SK-N-SH treated with all-trans-retinoic acid at 6 μM for 48 hours (cell line): ENCODE measurements around the gene DOCK11.

ENCODE experiments used
- ATAC-seq: fragments of 200-7000 bp; cut with Tn5 transposase; 3 replicates; pipeline ENCODE4 v1.9.1; 2020; ENCODE audit warnings: mild to moderate bottlenecking, moderate library complexity
- ARNTL ChIP-seq: fragments of 450-650 bp; formaldehyde crosslinking; IDR thresholded peaks from 2 replicates; pipeline ENCODE4 v1.5.0; 2020; ENCODE audit warnings: low read depth, mild to moderate bottlenecking, moderate library complexity, borderline replicate concordance
- BACH2 ChIP-seq: fragments of 250-450 bp; sonication (Bioruptor Pico); IDR thresholded peaks from 2 replicates; pipeline ENCODE4 v1.9.0; 2021; ENCODE audit warnings: mild to moderate bottlenecking, borderline replicate concordance
- CREB5 ChIP-seq: fragments of 250-450 bp; sonication (Bioruptor Pico); IDR thresholded peaks from 2 replicates; pipeline ENCODE4 v1.5.1; 2020; ENCODE audit warnings: low read depth, mild to moderate bottlenecking, moderate library complexity
- CSDC2 ChIP-seq: fragments of 250-450 bp; sonication (Bioruptor Pico); IDR thresholded peaks from 2 replicates; pipeline ENCODE4 v1.5.0; 2020; ENCODE audit warnings: mild to moderate bottlenecking, moderate library complexity
- ESRRG ChIP-seq: fragments of 250-450 bp; sonication (Bioruptor Pico); IDR thresholded peaks from 2 replicates; pipeline ENCODE4 v1.6.1; 2021; ENCODE audit warnings: mild to moderate bottlenecking
- ISL1 ChIP-seq: fragments of 250-450 bp; sonication (Bioruptor Pico); IDR thresholded peaks from 2 replicates; pipeline ENCODE4 v2.1.2; 2022; ENCODE audit warnings: mild to moderate bottlenecking, moderate library complexity
- OSR1 ChIP-seq: fragments of 250-450 bp; sonication (Bioruptor Pico); IDR thresholded peaks from 2 replicates; pipeline ENCODE4 v1.8.0; 2022; ENCODE audit warnings: moderate library complexity, mild to moderate bottlenecking, inconsistent platforms
- POU6F1 ChIP-seq: fragments of 250-450 bp; sonication (Bioruptor Pico); IDR thresholded peaks from 2 replicates; pipeline ENCODE4 v1.8.0; 2021; ENCODE audit warnings: low read depth, mild to moderate bottlenecking, moderate library complexity, borderline replicate concordance
- PPARA ChIP-seq: fragments of 250-450 bp; sonication (Bioruptor Pico); IDR thresholded peaks from 2 replicates; pipeline ENCODE4 v1.5.0; 2020; ENCODE audit warnings: mild to moderate bottlenecking, borderline replicate concordance
- RARB ChIP-seq: fragments of 250-450 bp; sonication (Bioruptor Pico); IDR thresholded peaks from 2 replicates; pipeline ENCODE4 v1.8.0; 2021; ENCODE audit warnings: mild to moderate bottlenecking, moderate library complexity
- SNAI2 ChIP-seq: fragments of 250-450 bp; sonication (Bioruptor Pico); IDR thresholded peaks from 2 replicates; pipeline ENCODE4 v1.5.0; 2020; ENCODE audit warnings: mild to moderate bottlenecking, moderate library complexity
- TCF4 ChIP-seq: fragments of 250-450 bp; sonication (Bioruptor Pico); IDR thresholded peaks from 2 replicates; pipeline ENCODE4 v1.8.0; 2021; ENCODE audit warnings: mild to moderate bottlenecking, moderate library complexity, borderline replicate concordance
- TOX ChIP-seq: fragments of 250-450 bp; sonication (Bioruptor Pico); IDR thresholded peaks from 2 replicates; pipeline ENCODE4 v1.8.0; 2021; ENCODE audit warnings: mild to moderate bottlenecking, moderate library complexity, borderline replicate concordance
- ZC3H10 ChIP-seq: fragments of 250-450 bp; sonication (Bioruptor Pico); IDR thresholded peaks from 2 replicates; pipeline ENCODE4 v1.5.1; 2021; ENCODE audit warnings: mild to moderate bottlenecking, moderate library complexity
- ZFP3 ChIP-seq: fragments of 250-450 bp; sonication (Bioruptor Pico); IDR thresholded peaks from 2 replicates; pipeline ENCODE4 v1.5.0; 2020; ENCODE audit warnings: mild to moderate bottlenecking, moderate library complexity
- ZFP30 ChIP-seq: fragments of 450-650 bp; formaldehyde crosslinking; IDR thresholded peaks from 2 replicates; pipeline ENCODE4 v1.5.0; 2022; ENCODE audit warnings: mild to moderate bottlenecking, moderate library complexity
- ZNF565 ChIP-seq: fragments of 450-650 bp; formaldehyde crosslinking; conservative IDR thresholded peaks from 2 replicates; pipeline ENCODE4 v1.5.0; 2020; ENCODE audit warnings: low read depth, mild to moderate bottlenecking, moderate library complexity
- ZNF8 ChIP-seq: fragments of 450-650 bp; formaldehyde crosslinking; IDR thresholded peaks from 2 replicates; pipeline ENCODE4 v1.5.0; 2020; ENCODE audit warnings: mild to moderate bottlenecking, moderate library complexity
- TF ChIP-seq, protein P1 (sequence below): fragments of 250-450 bp; sonication (Bioruptor Pico); IDR thresholded peaks from 2 replicates; pipeline ENCODE4 v1.5.0; 2020; ENCODE audit warnings: mild to moderate bottlenecking, moderate library complexity
- TF ChIP-seq, protein P2 (sequence below): fragments of 250-450 bp; sonication (Bioruptor Pico); IDR thresholded peaks from 2 replicates; pipeline ENCODE4 v1.8.0; 2020; ENCODE audit warnings: mild to moderate bottlenecking, moderate library complexity, borderline replicate concordance
- TF ChIP-seq, protein P3 (sequence below): fragments of 250-450 bp; sonication (Bioruptor Pico); IDR thresholded peaks from 2 replicates; pipeline ENCODE4 v1.5.1; 2021; ENCODE audit warnings: mild to moderate bottlenecking, moderate library complexity

DOCK11 gene

DNA sequence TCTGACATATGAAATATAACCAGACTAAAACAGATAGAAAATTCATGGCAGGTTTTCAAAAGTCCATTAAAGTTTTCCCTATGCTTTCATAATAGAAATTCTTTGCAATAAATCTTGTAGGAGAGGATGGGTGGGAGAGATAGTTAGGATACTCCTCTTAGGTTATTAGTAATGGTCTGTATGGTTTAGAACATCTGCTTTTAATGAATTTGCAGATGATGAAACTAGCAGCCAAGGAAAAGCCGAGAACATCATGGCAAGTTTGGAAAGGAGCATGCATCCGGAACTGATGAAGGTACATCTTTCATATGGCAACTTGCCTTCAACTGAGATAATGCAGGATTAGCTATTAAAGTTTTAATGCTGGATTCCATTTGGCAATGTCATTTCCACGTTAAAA is 70.7 kb downstream of the DOCK11 start (continued):
- TF ChIP-seq, protein P1, sequence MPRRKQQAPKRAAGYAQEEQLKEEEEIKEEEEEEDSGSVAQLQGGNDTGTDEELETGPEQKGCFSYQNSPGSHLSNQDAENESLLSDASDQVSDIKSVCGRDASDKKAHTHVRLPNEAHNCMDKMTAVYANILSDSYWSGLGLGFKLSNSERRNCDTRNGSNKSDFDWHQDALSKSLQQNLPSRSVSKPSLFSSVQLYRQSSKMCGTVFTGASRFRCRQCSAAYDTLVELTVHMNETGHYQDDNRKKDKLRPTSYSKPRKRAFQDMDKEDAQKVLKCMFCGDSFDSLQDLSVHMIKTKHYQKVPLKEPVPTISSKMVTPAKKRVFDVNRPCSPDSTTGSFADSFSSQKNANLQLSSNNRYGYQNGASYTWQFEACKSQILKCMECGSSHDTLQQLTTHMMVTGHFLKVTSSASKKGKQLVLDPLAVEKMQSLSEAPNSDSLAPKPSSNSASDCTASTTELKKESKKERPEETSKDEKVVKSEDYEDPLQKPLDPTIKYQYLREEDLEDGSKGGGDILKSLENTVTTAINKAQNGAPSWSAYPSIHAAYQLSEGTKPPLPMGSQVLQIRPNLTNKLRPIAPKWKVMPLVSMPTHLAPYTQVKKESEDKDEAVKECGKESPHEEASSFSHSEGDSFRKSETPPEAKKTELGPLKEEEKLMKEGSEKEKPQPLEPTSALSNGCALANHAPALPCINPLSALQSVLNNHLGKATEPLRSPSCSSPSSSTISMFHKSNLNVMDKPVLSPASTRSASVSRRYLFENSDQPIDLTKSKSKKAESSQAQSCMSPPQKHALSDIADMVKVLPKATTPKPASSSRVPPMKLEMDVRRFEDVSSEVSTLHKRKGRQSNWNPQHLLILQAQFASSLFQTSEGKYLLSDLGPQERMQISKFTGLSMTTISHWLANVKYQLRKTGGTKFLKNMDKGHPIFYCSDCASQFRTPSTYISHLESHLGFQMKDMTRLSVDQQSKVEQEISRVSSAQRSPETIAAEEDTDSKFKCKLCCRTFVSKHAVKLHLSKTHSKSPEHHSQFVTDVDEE (CRISPR knock-in tag), result 0 out of 2 replicates have a peak, but pooled peaks have one; percentile 61
- TF ChIP-seq ZNF565, result no peak
- TF ChIP-seq SNAI2 (CRISPR knock-in tag), result no peak
- 0 out of 2 replicates have a peak, but pooled peaks have one; percentile 53 for TF ChIP-seq CREB5 (CRISPR knock-in tag)
- TF ChIP-seq TOX (CRISPR knock-in tag), result 0 out of 2 replicates have a peak, but pooled peaks have one; percentile 40
- 0 out of 2 replicates have a peak, but pooled peaks have one; percentile 26 for TF ChIP-seq RARB (CRISPR knock-in tag)
- TF ChIP-seq, protein P2, sequence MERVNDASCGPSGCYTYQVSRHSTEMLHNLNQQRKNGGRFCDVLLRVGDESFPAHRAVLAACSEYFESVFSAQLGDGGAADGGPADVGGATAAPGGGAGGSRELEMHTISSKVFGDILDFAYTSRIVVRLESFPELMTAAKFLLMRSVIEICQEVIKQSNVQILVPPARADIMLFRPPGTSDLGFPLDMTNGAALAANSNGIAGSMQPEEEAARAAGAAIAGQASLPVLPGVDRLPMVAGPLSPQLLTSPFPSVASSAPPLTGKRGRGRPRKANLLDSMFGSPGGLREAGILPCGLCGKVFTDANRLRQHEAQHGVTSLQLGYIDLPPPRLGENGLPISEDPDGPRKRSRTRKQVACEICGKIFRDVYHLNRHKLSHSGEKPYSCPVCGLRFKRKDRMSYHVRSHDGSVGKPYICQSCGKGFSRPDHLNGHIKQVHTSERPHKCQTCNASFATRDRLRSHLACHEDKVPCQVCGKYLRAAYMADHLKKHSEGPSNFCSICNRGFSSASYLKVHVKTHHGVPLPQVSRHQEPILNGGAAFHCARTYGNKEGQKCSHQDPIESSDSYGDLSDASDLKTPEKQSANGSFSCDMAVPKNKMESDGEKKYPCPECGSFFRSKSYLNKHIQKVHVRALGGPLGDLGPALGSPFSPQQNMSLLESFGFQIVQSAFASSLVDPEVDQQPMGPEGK (CRISPR knock-in tag), result no peak
- no peak for TF ChIP-seq OSR1 (CRISPR knock-in tag)
- TF ChIP-seq ZFP30 (CRISPR knock-in tag), result no peak
- no peak for TF ChIP-seq BACH2 (CRISPR knock-in tag)
- TF ChIP-seq, all 23 proteins: peak for 6

DNA sequence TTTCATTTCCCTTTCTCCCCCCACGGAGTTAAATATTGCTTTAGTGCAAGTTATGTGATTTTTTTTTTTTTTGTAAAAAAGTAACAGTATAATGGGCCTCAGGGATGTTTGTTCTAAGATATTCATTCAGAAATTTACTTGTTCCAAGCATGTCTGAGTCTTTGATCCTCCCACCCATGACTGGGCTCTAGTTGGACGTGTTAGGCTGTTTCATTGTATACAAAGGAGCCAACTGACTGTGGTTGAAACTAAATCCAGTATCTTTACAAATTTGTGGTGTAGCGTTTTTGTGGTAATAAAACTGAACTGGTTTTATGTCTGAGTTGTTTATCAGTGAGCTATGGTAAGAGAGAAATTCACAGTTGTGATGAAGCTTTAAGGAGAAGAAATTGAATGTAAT is 74.1 kb downstream of the DOCK11 start:
- TF ChIP-seq ISL1 (no peak), ZFP30 (CRISPR knock-in tag) (no peak), ZNF8 (CRISPR knock-in tag) (no peak), RARB (CRISPR knock-in tag) (no peak), ZNF565 (no peak), CSDC2 (CRISPR knock-in tag) (no peak), ZC3H10 (CRISPR knock-in tag) (no peak)
- TF ChIP-seq, protein P3, sequence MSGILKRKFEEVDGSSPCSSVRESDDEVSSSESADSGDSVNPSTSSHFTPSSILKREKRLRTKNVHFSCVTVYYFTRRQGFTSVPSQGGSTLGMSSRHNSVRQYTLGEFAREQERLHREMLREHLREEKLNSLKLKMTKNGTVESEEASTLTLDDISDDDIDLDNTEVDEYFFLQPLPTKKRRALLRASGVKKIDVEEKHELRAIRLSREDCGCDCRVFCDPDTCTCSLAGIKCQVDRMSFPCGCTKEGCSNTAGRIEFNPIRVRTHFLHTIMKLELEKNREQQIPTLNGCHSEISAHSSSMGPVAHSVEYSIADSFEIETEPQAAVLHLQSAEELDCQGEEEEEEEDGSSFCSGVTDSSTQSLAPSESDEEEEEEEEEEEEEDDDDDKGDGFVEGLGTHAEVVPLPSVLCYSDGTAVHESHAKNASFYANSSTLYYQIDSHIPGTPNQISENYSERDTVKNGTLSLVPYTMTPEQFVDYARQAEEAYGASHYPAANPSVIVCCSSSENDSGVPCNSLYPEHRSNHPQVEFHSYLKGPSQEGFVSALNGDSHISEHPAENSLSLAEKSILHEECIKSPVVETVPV (CRISPR knock-in tag), result no peak
- no peak for ATAC-seq

DNA sequence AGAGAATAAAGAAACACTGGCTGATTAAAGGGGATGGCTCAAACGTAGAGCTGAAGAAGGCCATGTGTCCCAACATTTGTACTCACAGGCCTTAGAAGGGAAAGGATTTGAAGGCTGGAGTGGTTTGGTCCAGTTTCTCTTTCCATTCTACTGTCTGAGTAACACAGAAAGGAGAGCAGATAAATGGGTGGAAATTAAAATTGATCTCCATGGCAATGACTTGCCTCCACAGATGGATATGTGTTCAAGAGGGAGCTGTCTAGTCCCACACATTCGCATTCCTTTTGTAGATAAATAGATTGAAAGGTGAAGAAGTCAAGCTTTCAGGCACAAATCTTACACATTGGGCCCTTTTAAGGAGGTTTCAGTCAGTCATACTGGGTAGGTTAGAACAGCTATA is 74.6 kb downstream of the DOCK11 start:
- ATAC-seq, result no peak
- TF ChIP-seq POU6F1 (CRISPR knock-in tag) (no peak), PPARA (no peak), CREB5 (CRISPR knock-in tag) (no peak), ZFP3 (CRISPR knock-in tag) (no peak), SNAI2 (CRISPR knock-in tag) (no peak), ESRRG (no peak), ISL1 (no peak), ZC3H10 (CRISPR knock-in tag) (no peak), ARNTL (CRISPR knock-in tag) (no peak), OSR1 (CRISPR knock-in tag) (no peak), TCF4 (CRISPR knock-in tag) (no peak), ZFP30 (CRISPR knock-in tag) (no peak), CSDC2 (CRISPR knock-in tag) (no peak), BACH2 (CRISPR knock-in tag) (no peak)
- TF ChIP-seq, protein P1 (CRISPR knock-in tag), result no peak
- TF ChIP-seq, protein P3 (CRISPR knock-in tag), result no peak
